Peyer's patch (tissue), 4 donors: Measurements from ENCODE around the gene B3GNT5.

Source experiments
- CTCF ChIP-seq, 6 experiments: fragments of 450-650 bp in 4 of 6; fragments of 200-600 bp in 2 of 6; sonication (generic) in 1 of 6; IDR thresholded peaks; one replicate each; pipeline ENCODE4 v1.5.1; 2017 to 2019; ENCODE audit warnings: antibody characterized with exemption in 6 of 6, mild to moderate bottlenecking in 3 of 6, moderate library complexity in 1 of 6
- POLR2A ChIP-seq, 2 donors: fragments of 450-650 bp; IDR thresholded peaks; one replicate each; pipeline ENCODE4 v1.5.1; 2017; ENCODE audit warnings: antibody characterized with exemption in 2 of 2, mild to moderate bottlenecking in 2 of 2, moderate library complexity in 2 of 2

GRCh38 chr3:183260167-183260904 is 7.3 kb downstream of the B3GNT5 start:
- TF ChIP-seq CTCF (IDR thresholded peaks at IDR 0.05) (no peak), POLR2A (IDR thresholded peaks at IDR 0.05) (no peak)
